Measurements from ENCODE around the gene CLDN24. TPM values are rescaled to one million over a fixed set of nuclear protein-coding genes. Genes with fewer than 3 reads are reported as not detected.
"Not testable (repeated sequence)": the region's sequence is repeated elsewhere in the genome, so short reads cannot be mapped to it uniquely, and the experiment has no call there.

The CLDN24 gene
- polyA plus RNA-seq, 1 of the 3 experiments (the other 2 are of a cell fraction), result not detected

DNA sequence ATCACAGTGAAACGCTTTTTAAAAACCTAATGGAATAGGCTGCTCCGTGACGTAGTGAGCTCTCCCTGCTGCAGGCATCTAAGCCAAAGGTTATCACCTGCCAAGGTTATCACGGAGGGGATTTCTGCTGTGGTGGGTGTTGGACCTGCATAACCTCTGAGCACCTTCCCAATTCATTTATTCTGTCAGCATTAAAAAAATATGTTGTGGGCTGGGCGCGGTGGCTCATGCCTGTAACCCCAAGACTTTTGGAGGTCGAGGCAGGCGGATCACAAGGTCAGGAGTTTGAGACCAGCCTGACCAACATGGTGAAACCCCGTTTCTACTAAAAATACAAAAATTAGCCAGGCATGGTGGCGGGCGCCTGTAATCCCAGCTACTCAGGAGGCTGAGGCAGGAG, 1.8 kb upstream of the CLDN24 start:
- H3K9me2 ChIP-seq; H3K27ac ChIP-seq (ENCODE audit: low read depth in 2 of 2, low read length in 1 of 2); H3K27me3 ChIP-seq (ENCODE audit: insufficient read depth); H3K4me1 ChIP-seq (ENCODE audit: control insufficient read depth in 1 of 2, insufficient read depth in 2 of 2, low read depth in 1 of 2, low read length in 1 of 2); H3K36me3 ChIP-seq (replicated peaks in 1 of 2; ENCODE audit: control insufficient read depth in 1 of 2, insufficient read depth in 2 of 2, low read length in 1 of 2); H3K4me3 ChIP-seq (ENCODE audit: low read depth in 2 of 2, low read length in 1 of 2); H3K9me3 ChIP-seq; CTCF ChIA-PET; H4K20me1 ChIP-seq (ENCODE audit: insufficient read depth); DNase-seq; H3K9ac ChIP-seq; H3F3A ChIP-seq (replicated peaks; ENCODE audit: insufficient read depth); H3K79me2 ChIP-seq (ENCODE audit: insufficient read depth); H3K4me2 ChIP-seq; POLR2A ChIA-PET; H2AFZ ChIP-seq (ENCODE audit: low read depth): not testable (repeated sequence)
- 94% methylated on average over 11 of the region's 11 CpGs for whole genome bisulfite sequencing (ENCODE audit: low lambda C conversion rate)

GRCh38 chr4:183323295-183323694, 1.1 kb upstream of the CLDN24 start:
- Histone ChIP-seq H3K27ac (ENCODE audit: low read depth in 2 of 2, low read length in 1 of 2) (no peak overlapping the region), H3K27me3 (ENCODE audit: insufficient read depth) (no peaks in the 10 kb centered on the region), H4K20me1 (ENCODE audit: insufficient read depth) (no peaks in the 10 kb centered on the region), H3K9me3 (no peaks in the 10 kb centered on the region), H3K9ac (no peak overlapping the region), H3F3A (replicated peaks; ENCODE audit: insufficient read depth) (no peaks in the 10 kb centered on the region), H3K79me2 (ENCODE audit: insufficient read depth) (no peaks in the 10 kb centered on the region), H3K36me3 (replicated peaks in 1 of 2; ENCODE audit: control insufficient read depth in 1 of 2, insufficient read depth in 2 of 2, low read length in 1 of 2) (no peaks in the 10 kb centered on the region), H3K4me2 (no peak overlapping the region), H3K4me1 (ENCODE audit: control insufficient read depth in 1 of 2, insufficient read depth in 2 of 2, low read depth in 1 of 2, low read length in 1 of 2) (peaks cover 0 to 8% of the 10 kb centered on the region in 2 experiments; a peak in 1 of 4 replicates), H3K4me3 (ENCODE audit: low read depth in 2 of 2, low read length in 1 of 2) (no peak overlapping the region), H2AFZ (ENCODE audit: low read depth) (no peak overlapping the region), H3K9me2 (no peaks in the 10 kb centered on the region)
- ChIA-PET CTCF (no interaction called here), POLR2A (no interaction called here)
- DNase-seq, result no peak
- WGBS (ENCODE audit: low lambda C conversion rate), result 90% methylated on average over 6 of the region's 6 CpGs
- no peak for TF ChIP-seq YY1 (IDR thresholded peaks at IDR 0.05; ENCODE audit: low read depth)
- no peak for TF ChIP-seq POLR2AphosphoS5 (IDR thresholded peaks at IDR 0.05; ENCODE audit: low read depth, low read length)

DNA sequence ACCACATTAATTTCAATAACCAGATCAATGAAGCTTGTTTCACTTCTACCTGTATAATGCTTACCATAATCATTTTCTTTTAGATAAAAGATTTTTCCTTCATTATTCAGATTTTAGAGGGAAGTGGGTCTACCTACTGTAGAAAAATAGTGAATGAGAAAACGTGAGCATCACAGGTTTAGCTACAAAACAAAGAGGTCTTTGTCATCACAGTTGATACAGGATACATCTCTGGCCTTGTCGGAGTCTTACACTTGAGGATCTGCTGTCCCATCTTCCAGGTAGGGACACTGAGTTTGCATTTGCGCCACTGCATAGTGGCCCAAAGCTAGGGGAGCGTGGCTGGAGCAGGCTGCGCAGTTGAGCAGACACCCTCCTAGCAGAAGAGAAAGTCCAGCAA, 710 bp downstream of the CLDN24 start:
- H3K27ac ChIP-seq (ENCODE audit: low read depth in 2 of 2, low read length in 1 of 2), result no peak overlapping the region
- POLR2A ChIA-PET, result no interaction called here
- peaks cover 4% of the 10 kb centered on the region for H3F3A ChIP-seq (replicated peaks; ENCODE audit: insufficient read depth)
- no peak overlapping the region for H3K4me3 ChIP-seq (ENCODE audit: low read depth in 2 of 2, low read length in 1 of 2)
- H2AFZ ChIP-seq (ENCODE audit: low read depth), result no peak overlapping the region
- no peaks in the 10 kb centered on the region for H4K20me1 ChIP-seq (ENCODE audit: insufficient read depth)
- H3K4me2 ChIP-seq, result no peak overlapping the region
- H3K4me1 ChIP-seq (ENCODE audit: control insufficient read depth in 1 of 2, insufficient read depth in 2 of 2, low read depth in 1 of 2, low read length in 1 of 2), result peaks cover 0 to 8% of the 10 kb centered on the region in 2 experiments; a peak in 1 of 4 replicates
- H3K9me3 ChIP-seq, result no peaks in the 10 kb centered on the region
- H3K9me2 ChIP-seq, result no peaks in the 10 kb centered on the region
- no peaks in the 10 kb centered on the region for H3K27me3 ChIP-seq (ENCODE audit: insufficient read depth)
- no peaks in the 10 kb centered on the region for H3K36me3 ChIP-seq (replicated peaks in 1 of 2; ENCODE audit: control insufficient read depth in 1 of 2, insufficient read depth in 2 of 2, low read length in 1 of 2)
- H3K79me2 ChIP-seq (ENCODE audit: insufficient read depth), result no peaks in the 10 kb centered on the region
- H3K9ac ChIP-seq, result no peak overlapping the region
- 95% methylated on average over 5 of the region's 5 CpGs for WGBS (ENCODE audit: low lambda C conversion rate)
- CTCF ChIA-PET, result no interaction called here
- no peak for DNase-seq
- TF ChIP-seq REST (IDR thresholded peaks at IDR 0.05; ENCODE audit: low read depth, low read length), result no peak
- TF ChIP-seq, protein P1, sequence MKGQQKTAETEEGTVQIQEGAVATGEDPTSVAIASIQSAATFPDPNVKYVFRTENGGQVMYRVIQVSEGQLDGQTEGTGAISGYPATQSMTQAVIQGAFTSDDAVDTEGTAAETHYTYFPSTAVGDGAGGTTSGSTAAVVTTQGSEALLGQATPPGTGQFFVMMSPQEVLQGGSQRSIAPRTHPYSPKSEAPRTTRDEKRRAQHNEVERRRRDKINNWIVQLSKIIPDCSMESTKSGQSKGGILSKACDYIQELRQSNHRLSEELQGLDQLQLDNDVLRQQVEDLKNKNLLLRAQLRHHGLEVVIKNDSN (IDR thresholded peaks at IDR 0.05; ENCODE audit: borderline replicate concordance, low read depth), result no peak
- TF ChIP-seq, protein P2, sequence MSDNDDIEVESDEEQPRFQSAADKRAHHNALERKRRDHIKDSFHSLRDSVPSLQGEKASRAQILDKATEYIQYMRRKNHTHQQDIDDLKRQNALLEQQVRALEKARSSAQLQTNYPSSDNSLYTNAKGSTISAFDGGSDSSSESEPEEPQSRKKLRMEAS (IDR thresholded peaks at IDR 0.05; ENCODE audit: low read depth), result no peak
- TF ChIP-seq NRF1 (IDR thresholded peaks at IDR 0.05; ENCODE audit: low read depth, low read length), result no peak
- no peak for TF ChIP-seq GATA2 (CRISPR knock-in tag; IDR thresholded peaks at IDR 0.05)
- no peak for TF ChIP-seq GABPA (IDR thresholded peaks at IDR 0.05; ENCODE audit: low read depth)
